Esophagus (tissue), 2 donors: ENCODE results near the gene OR5K3. TPM values are rescaled to one million over a fixed set of nuclear protein-coding genes. Genes with fewer than 3 reads are reported as not detected.

Source experiments
- H3K27ac ChIP-seq, 2 donors: one replicate each; pipeline ENCODE4 v1.5.1; 2013; ENCODE audit warnings: low read depth in 2 of 2, mild to moderate bottlenecking in 2 of 2, inconsistent platforms in 1 of 2, low read length in 1 of 2, moderate library complexity in 1 of 2
- H3K27me3 ChIP-seq, 2 donors: one replicate each; pipeline ENCODE4 v1.6.1; 2013; ENCODE audit warnings: low read length in 2 of 2, control low read depth in 1 of 2, mild to moderate bottlenecking in 1 of 2; ENCODE audit not compliant: insufficient read depth in 2 of 2, control insufficient read depth in 1 of 2
- H3K36me3 ChIP-seq, 2 donors: one replicate each; pipeline ENCODE4 v1.6.1; 2013; ENCODE audit warnings: low read length in 1 of 2; ENCODE audit not compliant: control insufficient read depth in 2 of 2, insufficient read depth in 2 of 2
- H3K4me1 ChIP-seq, 2 donors: one replicate each; pipeline ENCODE4 v1.6.1; 2013; ENCODE audit warnings: low read length in 1 of 2; ENCODE audit not compliant: control insufficient read depth in 2 of 2, insufficient read depth in 2 of 2
- H3K4me3 ChIP-seq, 2 donors: one replicate each; pipeline ENCODE4 v1.5.1; 2013; ENCODE audit warnings: low read length in 2 of 2, mild to moderate bottlenecking in 2 of 2, low read depth in 1 of 2, moderate library complexity in 1 of 2
- H3K9me3 ChIP-seq, 2 donors: one replicate each; pipeline ENCODE4 v1.6.1; 2013; ENCODE audit warnings: mild to moderate bottlenecking in 2 of 2, low read depth in 1 of 2, low read length in 1 of 2, moderate library complexity in 1 of 2; ENCODE audit not compliant: control insufficient read depth in 2 of 2, insufficient read depth in 1 of 2
- WGBS, 2 donors: extraction: QIAGEN DNeasy Blood & Tissue Kit; methylation state at CpG; one replicate each; pipeline ENCODE4 v1.1.7; 2013; 5-methylcytosine and 5-hydroxymethylcytosine counted together
- polyA plus RNA-seq, 2 donors: library from polyadenylated mRNA; stranded (reverse); fragments of 200-250 nt; gene quantifications; one replicate each; pipeline ENCODE4 v1.2.3, GENCODE V29; 2013
- donor health status: healthy with polysubstance abuse.
- donor health status: Bipolar disorder and iron deficiency.

OR5K3 gene
- polyA plus RNA-seq, 2 donors, result not detected

DNA sequence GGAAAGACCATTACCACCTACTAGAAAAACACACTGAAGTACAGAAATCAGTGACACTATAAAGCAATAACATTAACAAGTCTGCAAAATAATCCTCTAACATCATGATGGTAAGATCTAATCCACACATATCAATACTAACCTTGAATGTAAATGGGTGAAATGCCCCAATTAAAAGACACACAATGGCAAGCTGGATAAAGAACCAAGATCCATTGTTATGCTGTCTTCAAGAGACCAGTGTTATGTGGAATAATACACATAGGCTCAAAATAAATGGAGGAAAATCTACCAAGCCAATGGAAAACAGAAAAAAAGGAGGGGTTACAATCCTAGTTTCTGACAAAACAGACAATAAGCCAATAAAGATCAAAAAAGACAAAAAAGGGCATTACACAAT lies 13.5 kb downstream of the OR5K3 start:
- no peak overlapping the region for H3K27ac ChIP-seq
- H3K4me3 ChIP-seq, result no peak overlapping the region
- H3K27me3 ChIP-seq, result peaks cover 0 to 2% of the 10 kb centered on the region in 2 donors
- no peaks in the 10 kb centered on the region for H3K4me1 ChIP-seq
- no peaks in the 10 kb centered on the region for H3K36me3 ChIP-seq
- peaks cover 5 to 6% of the 10 kb centered on the region in 2 donors for H3K9me3 ChIP-seq

DNA sequence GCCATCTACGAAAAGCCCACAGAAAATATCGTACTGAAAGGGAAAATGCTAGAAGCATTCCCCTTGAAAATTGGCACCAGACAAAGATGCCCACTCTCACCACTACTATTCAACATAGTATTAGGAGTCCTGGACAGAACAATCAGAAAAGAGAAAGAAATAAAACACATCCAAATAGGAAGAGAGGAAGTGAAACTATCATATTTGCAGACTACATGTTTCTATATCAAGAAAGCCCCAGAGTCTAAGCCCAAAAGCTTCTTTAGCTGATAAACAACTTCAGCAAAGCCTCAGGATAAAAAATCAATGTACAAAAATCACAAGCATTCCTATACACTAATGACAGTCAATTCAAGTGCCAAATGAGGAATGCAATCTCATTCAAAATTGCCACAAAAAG lies 15.6 kb downstream of the OR5K3 start:
- no peaks in the 10 kb centered on the region for H3K27me3 ChIP-seq

DNA sequence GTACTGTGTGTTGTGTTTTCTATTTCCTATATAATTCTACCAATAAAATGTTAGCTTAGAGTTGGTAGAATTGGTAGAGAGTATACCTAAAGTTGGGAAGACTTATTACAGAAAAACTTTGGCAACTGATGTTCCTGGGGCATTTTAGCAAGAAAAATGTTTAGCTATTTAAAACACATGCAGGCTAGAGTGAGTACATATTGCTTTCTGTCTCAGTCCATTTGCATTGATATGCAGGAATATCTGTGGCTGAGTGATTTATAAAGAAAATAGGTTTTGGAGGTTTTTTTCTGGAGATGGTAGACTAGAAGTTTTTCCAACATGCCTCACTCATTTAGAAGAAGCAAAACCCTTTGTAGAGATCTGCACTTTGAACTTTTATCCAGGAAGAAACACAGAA lies 42.1 kb downstream of the OR5K3 start:
- no peak overlapping the region for H3K27ac ChIP-seq
- H3K9me3 ChIP-seq, result peaks cover 2 to 9% of the 10 kb centered on the region in 2 donors
- no peaks in the 10 kb centered on the region for H3K4me1 ChIP-seq
- no peak overlapping the region for H3K4me3 ChIP-seq
- no peaks in the 10 kb centered on the region for H3K36me3 ChIP-seq
- H3K27me3 ChIP-seq, result no peaks in the 10 kb centered on the region

More for the DNA sequence above, 15.6 kb downstream of the OR5K3 start:
- Histone ChIP-seq H3K9me3 (peaks cover 5 to 6% of the 10 kb centered on the region in 2 donors), H3K36me3 (no peaks in the 10 kb centered on the region), H3K4me1 (no peaks in the 10 kb centered on the region), H3K4me3 (no peak overlapping the region), H3K27ac (no peak overlapping the region)
- WGBS, 2 donors, result 93% methylated on average over 2 of the region's 2 CpGs

DNA sequence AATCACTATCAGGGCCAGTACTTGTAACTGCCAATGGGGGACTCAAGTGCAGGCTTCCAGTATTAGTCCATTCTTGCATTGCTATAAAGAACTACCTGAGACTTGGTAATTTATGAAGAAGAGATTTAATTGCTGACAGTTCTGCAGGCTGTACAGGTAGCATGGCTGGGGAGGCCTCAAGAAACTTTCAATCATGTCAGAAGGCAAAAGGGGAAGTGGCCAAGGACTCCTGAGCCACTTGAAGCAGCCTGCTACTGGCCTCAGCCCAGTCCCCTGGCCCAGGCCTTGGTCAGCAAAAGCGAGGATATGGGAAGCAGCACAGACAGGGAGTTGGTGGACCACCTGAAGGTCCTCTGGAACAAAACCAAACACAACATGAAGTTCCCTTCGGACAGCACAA lies 43.3 kb downstream of the OR5K3 start:
- Histone ChIP-seq H3K36me3 (no peaks in the 10 kb centered on the region), H3K27me3 (no peaks in the 10 kb centered on the region), H3K9me3 (peaks cover 2 to 3% of the 10 kb centered on the region in 2 donors), H3K4me3 (no peak overlapping the region), H3K4me1 (no peaks in the 10 kb centered on the region), H3K27ac (no peak overlapping the region)
- WGBS, 2 donors, result 23 to 35% methylated on average over 2 of the region's 2 CpGs

GRCh38 chr3:98434412-98434811 lies 43.9 kb downstream of the OR5K3 start:
- Histone ChIP-seq H3K9me3 (peaks cover 0 to 2% of the 10 kb centered on the region in 2 donors), H3K4me3 (no peak overlapping the region), H3K36me3 (no peaks in the 10 kb centered on the region), H3K4me1 (no peaks in the 10 kb centered on the region), H3K27me3 (no peaks in the 10 kb centered on the region), H3K27ac (no peak overlapping the region)
- WGBS, 2 donors, result 80 to 83% methylated on average over 4 of the region's 4 CpGs

GRCh38 chr3:98440283-98440682 lies 49.8 kb downstream of the OR5K3 start:
- Histone ChIP-seq H3K27ac (no peak overlapping the region), H3K9me3 (no peaks in the 10 kb centered on the region), H3K27me3 (no peaks in the 10 kb centered on the region), H3K4me3 (no peak overlapping the region), H3K36me3 (no peaks in the 10 kb centered on the region), H3K4me1 (no peaks in the 10 kb centered on the region)

Other genes with a start within 250 kb of the OR5K3 start
- gene OR5H14, start 243.2 kb upstream of the OR5K3 start, polyA plus RNA-seq, result not detected
- gene OR5H15, start 224.0 kb upstream of the OR5K3 start, polyA plus RNA-seq, result not detected
- gene OR5H6, start 126.4 kb upstream of the OR5K3 start, polyA plus RNA-seq, result not detected
- not detected for gene OR5H2, start 108.2 kb upstream of the OR5K3 start, polyA plus RNA-seq
- not detected for gene OR5K4, start 36.8 kb upstream of the OR5K3 start, polyA plus RNA-seq
- not detected for gene OR5K1, start 72.5 kb downstream of the OR5K3 start, polyA plus RNA-seq
- gene OR5K2, start 107.0 kb downstream of the OR5K3 start, polyA plus RNA-seq, result not detected
- gene CLDND1, start 132.2 kb downstream of the OR5K3 start, polyA plus RNA-seq, result 10 to 100 TPM; 62.8 to 82.5 TPM
- gene GPR15, start 141.3 kb downstream of the OR5K3 start, polyA plus RNA-seq, result under 1 TPM; 0.31 to 0.86 TPM
- gene CPOX, start 202.9 kb downstream of the OR5K3 start, polyA plus RNA-seq, result 10 to 100 TPM in 1 of 2 donors, 1 to 10 TPM in 1; 9.6 to 17.4 TPM